Stomach (tissue), 4 donors: ENCODE measurements around the gene RNF13.

ENCODE experiments used
- EP300 ChIP-seq: sonication (generic); formaldehyde crosslinking; IDR thresholded peaks from one replicate; pipeline ENCODE4 v1.6.1; 2017; ENCODE audit warnings: antibody characterized with exemption
- POLR2A ChIP-seq, 4 donors: fragments of 450-650 bp; IDR thresholded peaks; one replicate each; pipeline ENCODE4 v1.6.1; 2016; ENCODE audit warnings: antibody characterized with exemption in 4 of 4, control low read depth in 2 of 4, mild to moderate bottlenecking in 1 of 4, moderate library complexity in 1 of 4
- POLR2AphosphoS5 ChIP-seq, 3 donors: sonication (generic); formaldehyde crosslinking; IDR thresholded peaks; one replicate each; pipeline ENCODE4 v1.6.1; 2016; ENCODE audit warnings: antibody characterized with exemption in 3 of 3
- TF ChIP-seq, protein P1 (sequence below), 7 experiments: fragments of 450-650 bp in 4 of 7; fragments of 200-600 bp in 3 of 7; sonication (generic) in 3 of 7; IDR thresholded peaks; one replicate each; pipeline ENCODE4 v1.5.1; 2016 to 2019; ENCODE audit warnings: antibody characterized with exemption in 7 of 7, control low read depth in 2 of 7, mild to moderate bottlenecking in 1 of 7

DNA sequence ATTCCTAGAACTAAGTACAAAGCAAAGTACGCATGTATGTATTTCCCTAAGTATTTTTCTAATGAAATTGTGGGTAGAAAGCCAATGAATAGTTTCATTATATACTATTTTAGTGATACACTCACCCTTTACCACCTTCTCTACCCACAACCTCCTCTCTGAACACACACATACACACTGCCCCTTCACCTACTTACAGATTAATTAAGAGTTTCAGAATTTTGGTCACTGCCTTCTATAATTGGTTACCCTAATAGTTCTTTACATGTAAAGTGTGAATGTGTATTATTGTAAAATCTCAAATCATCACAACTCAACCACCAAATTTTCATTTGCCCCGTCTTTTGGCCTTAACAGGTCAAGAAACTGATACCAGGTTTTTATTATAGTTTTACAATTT is 150.5 kb downstream of the RNF13 start:
- TF ChIP-seq, protein P1, sequence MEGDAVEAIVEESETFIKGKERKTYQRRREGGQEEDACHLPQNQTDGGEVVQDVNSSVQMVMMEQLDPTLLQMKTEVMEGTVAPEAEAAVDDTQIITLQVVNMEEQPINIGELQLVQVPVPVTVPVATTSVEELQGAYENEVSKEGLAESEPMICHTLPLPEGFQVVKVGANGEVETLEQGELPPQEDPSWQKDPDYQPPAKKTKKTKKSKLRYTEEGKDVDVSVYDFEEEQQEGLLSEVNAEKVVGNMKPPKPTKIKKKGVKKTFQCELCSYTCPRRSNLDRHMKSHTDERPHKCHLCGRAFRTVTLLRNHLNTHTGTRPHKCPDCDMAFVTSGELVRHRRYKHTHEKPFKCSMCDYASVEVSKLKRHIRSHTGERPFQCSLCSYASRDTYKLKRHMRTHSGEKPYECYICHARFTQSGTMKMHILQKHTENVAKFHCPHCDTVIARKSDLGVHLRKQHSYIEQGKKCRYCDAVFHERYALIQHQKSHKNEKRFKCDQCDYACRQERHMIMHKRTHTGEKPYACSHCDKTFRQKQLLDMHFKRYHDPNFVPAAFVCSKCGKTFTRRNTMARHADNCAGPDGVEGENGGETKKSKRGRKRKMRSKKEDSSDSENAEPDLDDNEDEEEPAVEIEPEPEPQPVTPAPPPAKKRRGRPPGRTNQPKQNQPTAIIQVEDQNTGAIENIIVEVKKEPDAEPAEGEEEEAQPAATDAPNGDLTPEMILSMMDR (IDR thresholded peaks at IDR 0.05) = no peak
- no peak for TF ChIP-seq POLR2AphosphoS5 (IDR thresholded peaks at IDR 0.05)
- TF ChIP-seq POLR2A (IDR thresholded peaks at IDR 0.05) = no peak
- TF ChIP-seq EP300 = no peak
